Sigmoid colon (tissue), 4 donors: ENCODE results near the gene DCLK2.

ENCODE experiments used
- CTCF ChIP-seq, 4 experiments: fragments of 450-650 bp in 3 of 4; fragments of 200-600 bp in 1 of 4; IDR thresholded peaks; one replicate each; pipeline ENCODE4 v1.5.1; 2016 to 2019; ENCODE audit warnings: antibody characterized with exemption in 4 of 4, mild to moderate bottlenecking in 3 of 4, moderate library complexity in 2 of 4
- POLR2A ChIP-seq, 2 donors: fragments of 450-650 bp; IDR thresholded peaks; one replicate each; pipeline ENCODE4 v1.6.1; 2016; ENCODE audit warnings: antibody characterized with exemption in 2 of 2, mild to moderate bottlenecking in 2 of 2, moderate library complexity in 2 of 2
- POLR2AphosphoS5 ChIP-seq, 4 donors: sonication (generic); formaldehyde crosslinking; IDR thresholded peaks; one replicate each; pipeline ENCODE4 v1.6.1; 2017; ENCODE audit warnings: antibody characterized with exemption in 4 of 4

- TF ChIP-seq POLR2AphosphoS5 (IDR thresholded peaks at IDR 0.05) (no peak), CTCF (IDR thresholded peaks at IDR 0.05) (no peak), POLR2A (IDR thresholded peaks at IDR 0.05) (no peak)
Measured at GRCh38 chr4:150243932-150244331, 165.7 kb downstream of the DCLK2 start.
